ENCODE data around the gene FAAP20. TPM values are rescaled to one million over a fixed set of nuclear protein-coding genes. Genes with fewer than 3 reads are reported as not detected.
A peak's percentile ranks its signal among the peaks of the same experiment; 100 is the strongest.

The FAAP20 gene
- total RNA-seq, 1 experiment from 2014 or later: 119 TPM

- Histone ChIP-seq H3K4me2 (ENCODE audit: insufficient read depth, insufficient read length, low read length) (no peak overlapping the region), H3K27ac (ENCODE audit: insufficient read length, low read depth, low read length) (no peak overlapping the region), H2BK12ac (ENCODE audit: insufficient read length, low read depth, low read length) (no peak overlapping the region), H3T11ph (ENCODE audit: low read length) (no peak overlapping the region), H2BK5ac (ENCODE audit: insufficient read length, low read length) (no peak overlapping the region), H3K79me1 (ENCODE audit: insufficient read depth, low read depth, low read length, poor library complexity, severe bottlenecking) (no peaks in the 10 kb centered on the region), H3K18ac (ENCODE audit: insufficient read length, low read depth, low read length) (no peak overlapping the region), H4K8ac (replicated peaks; ENCODE audit: insufficient read length, low read depth, low read length) (no peak overlapping the region), H3K56ac (ENCODE audit: insufficient read length, low read depth, low read length) (no peak overlapping the region), H3K79me2 (ENCODE audit: insufficient read depth, low read length) (no peaks in the 10 kb centered on the region), H3K14ac (ENCODE audit: insufficient read depth, low read length) (no peak overlapping the region), H3K4ac (ENCODE audit: low read depth, low read length) (no peak overlapping the region), H2AFZ (ENCODE audit: low read length) (no peak overlapping the region), H4K5ac (ENCODE audit: insufficient read length, low read depth, low read length) (no peak overlapping the region), H3K9ac (ENCODE audit: extremely low read depth, insufficient read length, low read length) (no peak overlapping the region), H3K4me1 (ENCODE audit: insufficient read depth, low read length) (no peaks in the 10 kb centered on the region), H2BK20ac (ENCODE audit: low read depth, low read length, poor library complexity, severe bottlenecking) (no peak overlapping the region), H2AK5ac (ENCODE audit: insufficient read length, low read length) (no peak overlapping the region), H3K27me3 (ENCODE audit: insufficient read depth, low read length) (no peaks in the 10 kb centered on the region), H2BK15ac (ENCODE audit: low read depth, low read length) (no peak overlapping the region), H3K23ac (ENCODE audit: insufficient read length, low read depth, low read length) (no peak overlapping the region), H4K20me1 (ENCODE audit: control insufficient read depth, insufficient read depth, insufficient read length) (no peaks in the 10 kb centered on the region), H4K91ac (ENCODE audit: insufficient read length, low read depth, low read length) (no peak overlapping the region), H2BK120ac (ENCODE audit: low read depth, low read length, poor library complexity, severe bottlenecking) (no peak overlapping the region), H3K23me2 (ENCODE audit: insufficient read length, low read depth, low read length, poor library complexity, severe bottlenecking) (peaks cover 7% of the 10 kb centered on the region), H3K9me3 (ENCODE audit: control insufficient read depth, low read depth, low read length) (no peaks in the 10 kb centered on the region)
- Mint-ChIP-seq H3K9me3 (no peaks in the 10 kb centered on the region), H3K27ac (peak overlapping the region in 2 of 3 experiments; percentile 63 to 83; a peak in 2 of 7 replicates), H3K27me3 (ENCODE audit: low read depth) (peaks cover 13% of the 10 kb centered on the region), H3K36me3 (ENCODE audit: insufficient read depth in 1 of 3, low read depth in 3 of 3) (no peaks in the 10 kb centered on the region; a peak in 1 of 7 replicates), H3K4me3 (no peak overlapping the region), H3K4me1 (peaks cover 10 to 36% of the 10 kb centered on the region in 2 experiments)
- DNase-seq: no peak
- no peak for TF ChIP-seq CTCF (conservative IDR thresholded peaks at IDR 0.05)
- WGBS (ENCODE audit: extremely low coverage, insufficient read length, low lambda C conversion rate): no CpG with 5 or more reads among the region's 19 CpGs
Measured at GRCh38 chr1:2210084-2210653, 15.6 kb upstream of the FAAP20 start.

Data from H9 (cell line).